Heart left ventricle (tissue), 13 donors: ENCODE measurements around the gene BABAM1.

Experiments
- POLR2A ChIP-seq, 2 donors: fragments of 450-650 bp; IDR thresholded peaks; one replicate each; pipeline ENCODE4 v1.6.1; 2017; ENCODE audit warnings: antibody characterized with exemption in 2 of 2, mild to moderate bottlenecking in 2 of 2, moderate library complexity in 2 of 2
- TF ChIP-seq, protein P1 (sequence below), 12 donors: fragments of 200-600 bp; sonication (generic) in 4 of 12; IDR thresholded peaks; one replicate each; pipeline versions ENCODE4 v1.5.0 to v1.8.0; 2018 to 2022; ENCODE audit warnings: antibody characterized with exemption in 12 of 12, mild to moderate bottlenecking in 5 of 12
- donor health status: ischemic (EF 13 %, LVEDD 7.1; RV severe dilation, severe dysfunction).
- donor health status: DM: no; HTN: yes; CAD: no.
- donor health status: DM: no; HTN: no; CAD: no.
- donor health status: ischemic (EF 25% LVEDD 6.9; RV normal size, moderate dysfunction).
- donor health status: ischemic (EF 25% LVEDD 5.7; RV mildly dilated, moderate dysfunction).
- donor health status: ischemic (EF 35%, LVEDD 5.7; RV mildly dilated, moderate dysfunction).
- donor health status: nonischemic (EF 11% LVEDD 7.7; RV severe dilation, severe dysfunction).
- donor health status: DM: yes; HTN: yes; CAD: no.
- donor health status: PGD.
- donor health status: ischemic (EF 29% LVEDD 5.4; RV normal size, mild dysfunction).
- donor health status: nonischemic (EF 23%, LVEDD 6.1; RV moderate dilation, normal function).

DNA sequence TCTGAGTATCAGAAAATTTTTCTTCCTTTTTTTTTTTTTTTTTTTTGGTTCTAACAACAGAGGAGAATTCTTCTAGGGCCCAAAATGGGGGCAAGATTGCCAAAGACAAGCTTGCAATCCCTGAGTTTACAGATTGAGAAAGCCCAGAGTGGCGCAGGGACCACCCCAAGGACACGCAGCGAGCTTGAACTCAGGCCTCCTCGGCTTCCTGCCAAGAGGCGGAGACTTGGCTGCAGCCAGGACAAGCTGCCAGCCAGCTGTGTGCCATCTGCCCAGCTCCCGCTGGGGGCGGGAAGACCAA is 37.9 kb downstream of the BABAM1 start:
- TF ChIP-seq, protein P1, sequence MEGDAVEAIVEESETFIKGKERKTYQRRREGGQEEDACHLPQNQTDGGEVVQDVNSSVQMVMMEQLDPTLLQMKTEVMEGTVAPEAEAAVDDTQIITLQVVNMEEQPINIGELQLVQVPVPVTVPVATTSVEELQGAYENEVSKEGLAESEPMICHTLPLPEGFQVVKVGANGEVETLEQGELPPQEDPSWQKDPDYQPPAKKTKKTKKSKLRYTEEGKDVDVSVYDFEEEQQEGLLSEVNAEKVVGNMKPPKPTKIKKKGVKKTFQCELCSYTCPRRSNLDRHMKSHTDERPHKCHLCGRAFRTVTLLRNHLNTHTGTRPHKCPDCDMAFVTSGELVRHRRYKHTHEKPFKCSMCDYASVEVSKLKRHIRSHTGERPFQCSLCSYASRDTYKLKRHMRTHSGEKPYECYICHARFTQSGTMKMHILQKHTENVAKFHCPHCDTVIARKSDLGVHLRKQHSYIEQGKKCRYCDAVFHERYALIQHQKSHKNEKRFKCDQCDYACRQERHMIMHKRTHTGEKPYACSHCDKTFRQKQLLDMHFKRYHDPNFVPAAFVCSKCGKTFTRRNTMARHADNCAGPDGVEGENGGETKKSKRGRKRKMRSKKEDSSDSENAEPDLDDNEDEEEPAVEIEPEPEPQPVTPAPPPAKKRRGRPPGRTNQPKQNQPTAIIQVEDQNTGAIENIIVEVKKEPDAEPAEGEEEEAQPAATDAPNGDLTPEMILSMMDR (IDR thresholded peaks at IDR 0.05) = no peak
- TF ChIP-seq POLR2A (IDR thresholded peaks at IDR 0.05) = no peak
